Endothelial cell of umbilical vein (primary cell): Measurements from ENCODE around the gene UBE2E2. TPM values are rescaled to one million over a fixed set of nuclear protein-coding genes. Genes with fewer than 3 reads are reported as not detected.

Experiments used
- BruUV-seq: library from RNA; stranded (reverse); fragments of 400-500 nt; replicated peaks from 2 replicates; lab custom pipeline; 2021; lab: Mats Ljungman, UMichigan
- CTCF ChIA-PET: fragments of 300-600, 350-600 bp; sonication (Branson Sonifier 250); formaldehyde crosslinking; loops from one replicate; lab custom pipeline; 2021; ENCODE audit warnings: antibody characterized with exemption, inconsistent platforms; lab: Charles Lee
- POLR2A ChIA-PET: fragments of 300-600, 350-600 bp; sonication (Branson Sonifier 250); formaldehyde crosslinking; loops from one replicate; lab custom pipeline; 2021; ENCODE audit warnings: antibody characterized with exemption, inconsistent platforms; lab: Charles Lee
- DNase-seq: peaks from one replicate; pipeline ENCODE4 v3.0.0-alpha.2; 2011; ENCODE audit warnings: low read depth, low spot score
- FAIRE-seq: peaks from 2 replicates; lab custom pipeline; 2011; peaks lifted over from hg19 to GRCh38; lab: Jason Lieb, UNC
- H2AFZ ChIP-seq: 2 replicates; pipeline ENCODE4 v1.6.0; 2012; ENCODE audit warnings: low read depth, low read length, control low read depth, inconsistent platforms
- H3K27ac ChIP-seq: 2 replicates; pipeline ENCODE4 v1.5.1; 2011; ENCODE audit warnings: low read depth, mild to moderate bottlenecking, control low read depth, low read length, moderate library complexity; ENCODE audit not compliant: insufficient read depth
- H3K27me3 ChIP-seq, 2 experiments: 2 replicates each; pipeline versions ENCODE4 v1.6.0 to v1.6.1; 2011; ENCODE audit warnings: low read length in 2 of 2, mixed read lengths in 1 of 2; ENCODE audit not compliant: control insufficient read depth in 2 of 2, insufficient read depth in 2 of 2
- H3K36me3 ChIP-seq, 2 experiments: 2 replicates in 1 of 2; 3 replicates in 1 of 2; pipeline ENCODE4 v1.5.1; 2011; ENCODE audit warnings: low read length in 2 of 2, mild to moderate bottlenecking in 1 of 2, moderate library complexity in 1 of 2; ENCODE audit not compliant: control insufficient read depth in 2 of 2, insufficient read depth in 2 of 2; ENCODE audit errors: extremely low read depth in 1 of 2
- H3K4me1 ChIP-seq: 3 replicates; pipeline ENCODE4 v1.5.1; 2011; ENCODE audit warnings: mild to moderate bottlenecking, low read length; ENCODE audit not compliant: control insufficient read depth, insufficient read depth; ENCODE audit errors: extremely low read depth
- H3K4me2 ChIP-seq: 2 replicates; pipeline ENCODE4 v1.6.1; 2011; ENCODE audit warnings: low read length, control low read depth, mixed read lengths; ENCODE audit not compliant: insufficient read depth
- H3K4me3 ChIP-seq, 3 experiments: fragments of 200-600 bp in 1 of 3; sonication (generic), shearing (Covaris generic) in 1 of 3; replicated peaks in 1 of 3; 2 replicates each; pipeline ENCODE4 v1.5.1; 2011 to 2016; ENCODE audit warnings: control low read depth in 3 of 3, low read length in 3 of 3, mild to moderate bottlenecking in 2 of 3, inconsistent platforms in 1 of 3, low read depth in 1 of 3, moderate library complexity in 1 of 3; ENCODE audit not compliant: insufficient read depth in 1 of 3
- H3K79me2 ChIP-seq: 2 replicates; pipeline ENCODE4 v1.6.0; 2012; ENCODE audit warnings: low read length, inconsistent platforms; ENCODE audit not compliant: control insufficient read depth, insufficient read depth
- H3K9ac ChIP-seq: replicated peaks from 2 replicates; pipeline ENCODE3; 2011; ENCODE audit warnings: low read length, control low read depth; ENCODE audit not compliant: insufficient read depth; ENCODE audit errors: extremely low read depth
- H3K9me1 ChIP-seq: replicated peaks from 3 replicates; pipeline ENCODE4 v1.6.0; 2011; ENCODE audit warnings: mild to moderate bottlenecking, low read length; ENCODE audit not compliant: control insufficient read depth, insufficient read depth; ENCODE audit errors: extremely low read depth
- H3K9me3 ChIP-seq: replicated peaks from 2 replicates; pipeline ENCODE4 v1.5.1; 2012; ENCODE audit warnings: low read length, inconsistent platforms; ENCODE audit not compliant: control insufficient read depth, insufficient read depth
- H4K20me1 ChIP-seq: replicated peaks from 2 replicates; pipeline ENCODE3; 2011; ENCODE audit warnings: mild to moderate bottlenecking, low read length; ENCODE audit not compliant: control insufficient read depth, insufficient read depth; ENCODE audit errors: extremely low read depth
- EZH2 ChIP-seq: IDR thresholded peaks from 2 replicates; pipeline ENCODE4 v1.6.1; 2012; ENCODE audit warnings: borderline replicate concordance, low read depth, mild to moderate bottlenecking, moderate library complexity, low read length, inconsistent platforms; ENCODE audit not compliant: severe bottlenecking
- FOS ChIP-seq: IDR thresholded peaks from 2 replicates; pipeline ENCODE4 v1.6.1; 2011; ENCODE audit warnings: mild to moderate bottlenecking, low read length, moderate library complexity, borderline replicate concordance; ENCODE audit not compliant: insufficient read depth
- GATA2 ChIP-seq: IDR thresholded peaks from 2 replicates; pipeline ENCODE4 v1.7.0; 2011; ENCODE audit warnings: low read depth, mild to moderate bottlenecking, moderate library complexity, mixed read lengths, low read length; ENCODE audit not compliant: insufficient read length, insufficient read depth
- JUN ChIP-seq: IDR thresholded peaks from 2 replicates; pipeline ENCODE4 v1.6.1; 2011; ENCODE audit warnings: borderline replicate concordance, low read depth; ENCODE audit not compliant: insufficient read length, insufficient read depth
- MYC ChIP-seq: IDR thresholded peaks from one replicate; pipeline ENCODE4 v1.6.1; 2011; ENCODE audit warnings: mild to moderate bottlenecking, low read depth, low read length
- POLR2A ChIP-seq: IDR thresholded peaks from 2 replicates; pipeline ENCODE4 v1.6.1; 2012; ENCODE audit warnings: low read depth, mild to moderate bottlenecking, control low read depth, low read length
- POLR2AphosphoS5 ChIP-seq: IDR thresholded peaks from 2 replicates; pipeline ENCODE4 v1.6.1; 2012; ENCODE audit warnings: low read depth, mild to moderate bottlenecking, control low read depth, low read length, moderate library complexity; ENCODE audit not compliant: insufficient read depth
- dilution Hi-C: fragments of 300-500 bp; cut with MboI; formaldehyde crosslinking; loops from one replicate; pipeline ENCODE4 v1.15.0; 2019; ENCODE audit warnings: low sequenced_read_pairs; ENCODE audit not compliant: extremely low pct_ligation_motif_present
- intact Hi-C: fragments of 100-400 bp; cut with micrococcal nuclease; formaldehyde crosslinking; loops from one replicate; pipeline ENCODE4 v1.10.0; 2022
- polyA plus RNA-seq, 4 experiments: library from polyadenylated mRNA; depleted of rRNA in 3 of 4; stranded (reverse) in 3 of 4; unstranded in 1 of 4; fragments of >200 nt; gene quantifications; 2 replicates each; pipeline versions ENCODE4 v1.2.1 to v1.2.3, GENCODE V29; 2011 to 2012; ENCODE audit warnings: missing spikeins in 1 of 4
- total RNA-seq: library from RNA; stranded (reverse); gene quantifications from 2 replicates; pipeline ENCODE4 v1.2.3, GENCODE V29; 2021
- TF ChIP-seq, protein P1 (sequence below), 2 donors: IDR thresholded peaks; 1 replicate in 1 of 2; 2 replicates in 1 of 2; pipeline ENCODE4 v1.5.1; 2011; ENCODE audit warnings: low read length in 2 of 2, mild to moderate bottlenecking in 2 of 2, moderate library complexity in 2 of 2, control low read depth in 1 of 2, inconsistent platforms in 1 of 2, low read depth in 1 of 2; ENCODE audit not compliant: insufficient read depth in 1 of 2; ENCODE audit errors: extremely low read depth in 1 of 2
- TF ChIP-seq, protein P2 (sequence below): IDR thresholded peaks from 2 replicates; pipeline ENCODE4 v1.6.1; 2011; ENCODE audit not compliant: insufficient read depth, insufficient read length

UBE2E2 gene
- total and polyA plus RNA-seq, 2 donors (not counting 3 experiments of a cell fraction or from before 2014, with no cell fraction given), result 37.0 to 45.4 TPM

- no peak for TF ChIP-seq JUN
- TF ChIP-seq MYC, result no peak
- TF ChIP-seq FOS, result no peak
- TF ChIP-seq GATA2, result no peak
- TF ChIP-seq, protein P1, sequence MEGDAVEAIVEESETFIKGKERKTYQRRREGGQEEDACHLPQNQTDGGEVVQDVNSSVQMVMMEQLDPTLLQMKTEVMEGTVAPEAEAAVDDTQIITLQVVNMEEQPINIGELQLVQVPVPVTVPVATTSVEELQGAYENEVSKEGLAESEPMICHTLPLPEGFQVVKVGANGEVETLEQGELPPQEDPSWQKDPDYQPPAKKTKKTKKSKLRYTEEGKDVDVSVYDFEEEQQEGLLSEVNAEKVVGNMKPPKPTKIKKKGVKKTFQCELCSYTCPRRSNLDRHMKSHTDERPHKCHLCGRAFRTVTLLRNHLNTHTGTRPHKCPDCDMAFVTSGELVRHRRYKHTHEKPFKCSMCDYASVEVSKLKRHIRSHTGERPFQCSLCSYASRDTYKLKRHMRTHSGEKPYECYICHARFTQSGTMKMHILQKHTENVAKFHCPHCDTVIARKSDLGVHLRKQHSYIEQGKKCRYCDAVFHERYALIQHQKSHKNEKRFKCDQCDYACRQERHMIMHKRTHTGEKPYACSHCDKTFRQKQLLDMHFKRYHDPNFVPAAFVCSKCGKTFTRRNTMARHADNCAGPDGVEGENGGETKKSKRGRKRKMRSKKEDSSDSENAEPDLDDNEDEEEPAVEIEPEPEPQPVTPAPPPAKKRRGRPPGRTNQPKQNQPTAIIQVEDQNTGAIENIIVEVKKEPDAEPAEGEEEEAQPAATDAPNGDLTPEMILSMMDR (IDR thresholded peaks at IDR 0.05; ENCODE audit: extremely low read depth in 1 of 2, insufficient read depth in 1 of 2, low read depth in 1 of 2, low read length in 2 of 2), result no peak
- TF ChIP-seq POLR2A, result no peak
- no peak for TF ChIP-seq EZH2
- TF ChIP-seq, protein P2, sequence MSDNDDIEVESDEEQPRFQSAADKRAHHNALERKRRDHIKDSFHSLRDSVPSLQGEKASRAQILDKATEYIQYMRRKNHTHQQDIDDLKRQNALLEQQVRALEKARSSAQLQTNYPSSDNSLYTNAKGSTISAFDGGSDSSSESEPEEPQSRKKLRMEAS, result no peak
- no peak for TF ChIP-seq POLR2AphosphoS5
- CTCF ChIA-PET, result interaction anchor here (1.0 kb wide), 1 partner anchor 10 kb away, joined by 3 read pairs; no protein-coding TSS in a partner anchor
- Histone ChIP-seq H3K4me3 (no peak overlapping the region), H2AFZ (no peak overlapping the region), H4K20me1 (no peaks in the 10 kb centered on the region), H3K9me3 (no peaks in the 10 kb centered on the region), H3K9ac (no peak overlapping the region), H3K4me2 (no peak overlapping the region), H3K36me3 (no peaks in the 10 kb centered on the region), H3K27me3 (no peaks in the 10 kb centered on the region), H3K9me1 (no peaks in the 10 kb centered on the region), H3K27ac (no peak overlapping the region), H3K79me2 (no peaks in the 10 kb centered on the region), H3K4me1 (peaks cover 18% of the 10 kb centered on the region)
- intact Hi-C loops, result no loop called here
- dilution Hi-C loops, result no loop called here
- POLR2A ChIA-PET, result no interaction called here
- FAIRE-seq (no peak), DNase-seq (no peak)
- no TSS peak for BruUV-seq
These were observed 282.8 kb downstream of the UBE2E2 start for GRCh38 chr3:23485922-23486321.
